ENCODE results near the gene RAC2.

Gene RAC2

DNA sequence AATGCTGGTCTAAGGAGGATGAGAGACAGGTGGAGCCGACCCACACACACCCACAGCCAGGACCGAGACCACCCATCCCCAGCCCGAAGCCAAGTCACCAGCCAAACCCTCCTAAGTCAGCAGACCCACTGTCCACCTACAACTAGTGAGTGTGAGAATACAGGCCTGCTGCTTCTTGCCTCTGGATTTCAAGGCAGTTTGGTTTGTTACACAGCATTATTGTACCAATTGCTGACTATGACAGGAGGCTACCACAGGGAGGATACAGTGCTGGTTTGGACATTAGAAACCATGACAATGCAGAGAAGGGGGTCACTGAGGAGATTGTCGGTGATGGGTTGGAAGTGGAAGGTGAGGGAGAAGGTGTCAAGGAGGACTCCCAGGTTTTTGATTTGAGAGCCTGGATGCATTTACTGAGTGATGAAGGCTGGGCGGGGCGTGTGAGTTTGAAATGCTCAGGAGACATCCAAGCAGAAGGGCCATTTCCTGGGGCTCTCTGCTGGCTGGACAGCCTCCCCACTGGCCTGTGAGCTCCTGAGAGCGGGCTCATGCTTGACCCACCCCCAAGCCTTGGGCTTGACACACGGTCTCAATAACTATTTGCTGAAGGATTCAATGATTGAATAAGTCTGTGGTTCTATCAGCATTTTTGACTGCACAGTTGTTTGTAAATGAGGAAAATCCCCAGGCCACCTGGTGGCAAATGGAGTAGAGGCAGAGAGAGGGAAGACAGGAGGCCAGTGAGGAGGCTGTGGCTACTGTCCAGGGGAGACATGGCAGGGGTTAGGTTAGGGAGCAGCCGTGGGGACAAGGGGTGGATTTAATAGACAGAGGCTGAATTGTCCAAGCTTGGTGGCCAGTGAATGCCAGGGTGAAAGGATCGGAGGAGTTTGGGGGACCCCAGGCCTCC is 22.4 kb downstream of the RAC2 start:
- DNase-seq (ENCODE audit: insufficient read length) = no peak
- TF ChIP-seq TAF1 (IDR thresholded peaks at IDR 0.05; ENCODE audit: borderline replicate concordance, low read depth, low read length) = no peak
- TF ChIP-seq POLR2AphosphoS5 (IDR thresholded peaks at IDR 0.05; ENCODE audit: low read depth, low read length) = no peak
- TF ChIP-seq POLR2A (IDR thresholded peaks at IDR 0.05; ENCODE audit: low read depth, low read length) = no peak
- peak; percentile 58 for FAIRE-seq

DNA sequence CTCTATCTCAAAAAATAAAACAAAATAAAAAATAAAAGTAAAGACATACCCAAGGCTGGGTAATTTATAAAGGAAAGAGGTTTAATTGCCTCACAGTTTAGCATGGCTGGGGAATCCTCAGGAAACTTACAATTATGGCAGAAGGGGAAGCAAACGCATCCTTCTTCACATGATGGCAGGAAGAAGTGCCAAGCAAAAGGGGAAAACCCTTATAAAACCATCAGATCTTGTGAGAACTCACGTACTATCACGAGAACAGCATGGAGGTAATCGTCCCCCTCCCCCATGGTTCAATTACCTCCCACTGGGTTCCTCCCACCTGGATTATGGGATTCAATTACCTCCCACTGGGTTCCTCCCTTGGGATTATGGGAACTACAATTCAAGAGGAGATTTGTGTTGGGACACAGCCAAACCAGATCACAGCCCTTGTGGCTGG is 23.5 kb downstream of the RAC2 start:
- no peak for DNase-seq (ENCODE audit: insufficient read length)
- no peak for FAIRE-seq
- TF ChIP-seq TAF1 (IDR thresholded peaks at IDR 0.05; ENCODE audit: borderline replicate concordance, low read depth, low read length) (no peak; the same call in 1 of the 2 replicates), POLR2AphosphoS5 (IDR thresholded peaks at IDR 0.05; ENCODE audit: low read depth, low read length) (peak; percentile 78), POLR2A (IDR thresholded peaks at IDR 0.05; ENCODE audit: low read depth, low read length) (peak; percentile 82)

DNA sequence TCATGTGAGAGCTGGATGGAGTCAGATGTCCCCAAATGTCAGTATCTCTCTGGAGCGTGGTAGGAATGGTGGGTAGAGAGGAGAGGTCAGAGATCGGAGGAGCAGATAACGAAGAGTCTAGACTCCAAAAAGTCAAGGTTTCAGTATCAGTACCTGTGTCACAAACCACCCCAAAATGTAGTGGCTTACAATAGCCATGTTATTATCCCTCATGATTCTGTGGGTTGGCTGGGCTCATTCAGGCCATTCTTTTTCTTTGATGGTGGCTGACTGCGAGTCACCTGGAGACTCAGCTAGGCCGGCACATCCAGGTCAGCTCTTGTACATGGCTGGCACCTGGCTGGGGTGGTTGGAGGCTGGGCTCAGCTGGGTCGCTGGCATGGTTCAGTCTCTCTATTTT is 24.5 kb downstream of the RAC2 start:
- FAIRE-seq (no peak), DNase-seq (ENCODE audit: insufficient read length) (no peak)
- TF ChIP-seq POLR2AphosphoS5 (IDR thresholded peaks at IDR 0.05; ENCODE audit: low read depth, low read length) (no peak), POLR2A (IDR thresholded peaks at IDR 0.05; ENCODE audit: low read depth, low read length) (0 out of 2 replicates have a peak, but pooled peaks have one; percentile 19), TAF1 (IDR thresholded peaks at IDR 0.05; ENCODE audit: borderline replicate concordance, low read depth, low read length) (no peak)

DNA sequence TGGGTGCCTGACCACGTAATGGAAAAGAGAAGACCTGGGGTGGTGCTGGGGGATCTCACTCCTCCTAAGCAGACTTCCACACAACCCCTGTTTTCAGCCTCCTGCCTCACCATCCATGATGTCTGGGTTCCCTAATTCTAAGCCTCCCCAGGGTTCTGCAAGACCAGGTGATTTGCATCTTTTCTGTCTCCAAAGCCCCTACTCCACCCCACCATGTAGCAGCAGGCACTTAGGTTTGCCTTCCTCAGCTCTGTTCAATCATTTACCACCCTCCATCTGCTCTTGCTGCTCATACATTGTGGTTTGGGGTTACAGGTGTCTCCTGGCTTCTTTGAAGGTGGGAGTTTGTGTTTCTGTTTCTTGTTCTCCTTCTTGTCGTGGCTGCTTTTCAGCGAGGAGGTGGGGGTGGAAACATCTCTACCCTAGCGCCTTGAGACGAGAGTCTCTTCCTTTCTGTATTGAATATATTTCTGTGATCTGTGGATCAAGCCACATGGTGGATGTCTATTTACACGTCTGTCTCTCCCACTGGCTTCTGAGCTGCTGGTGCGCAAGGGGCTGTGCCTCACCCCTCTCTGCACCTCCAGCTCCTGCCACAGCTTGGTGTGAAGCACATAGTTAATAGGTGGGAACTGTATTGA is 25.2 kb downstream of the RAC2 start:
- DNase-seq (ENCODE audit: insufficient read length) (peak; percentile 67), FAIRE-seq (peak; percentile 99)
- no peak for TF ChIP-seq TAF1 (IDR thresholded peaks at IDR 0.05; ENCODE audit: borderline replicate concordance, low read depth, low read length)
- no peak for TF ChIP-seq POLR2AphosphoS5 (IDR thresholded peaks at IDR 0.05; ENCODE audit: low read depth, low read length)
- peak; percentile 11; the same call in 1 of the 2 replicates for TF ChIP-seq POLR2A (IDR thresholded peaks at IDR 0.05; ENCODE audit: low read depth, low read length)

DNA sequence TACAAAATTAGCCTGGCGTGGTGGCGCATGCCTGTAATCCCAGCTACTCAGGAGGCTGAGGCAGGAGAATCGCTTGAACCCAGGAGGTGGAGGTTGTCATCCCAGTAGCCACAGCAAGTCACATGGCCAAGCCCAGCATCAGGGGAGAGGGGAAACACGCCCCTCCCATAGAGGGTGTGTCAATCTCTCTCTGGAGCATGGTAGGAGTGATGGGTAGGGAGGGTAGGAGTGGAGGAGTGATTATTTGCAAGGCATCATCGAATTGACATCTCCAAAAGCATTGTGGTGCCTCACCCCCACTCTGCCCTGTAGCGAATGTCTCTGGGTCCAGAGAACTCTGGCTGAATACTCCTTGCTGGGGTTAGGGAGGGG is 25.7 kb downstream of the RAC2 start:
- no peak for TF ChIP-seq POLR2AphosphoS5 (IDR thresholded peaks at IDR 0.05; ENCODE audit: low read depth, low read length)
- no peak for TF ChIP-seq TAF1 (IDR thresholded peaks at IDR 0.05; ENCODE audit: borderline replicate concordance, low read depth, low read length)
- no peak for TF ChIP-seq POLR2A (IDR thresholded peaks at IDR 0.05; ENCODE audit: low read depth, low read length)
- FAIRE-seq (no peak), DNase-seq (ENCODE audit: insufficient read length) (no peak)

DNA sequence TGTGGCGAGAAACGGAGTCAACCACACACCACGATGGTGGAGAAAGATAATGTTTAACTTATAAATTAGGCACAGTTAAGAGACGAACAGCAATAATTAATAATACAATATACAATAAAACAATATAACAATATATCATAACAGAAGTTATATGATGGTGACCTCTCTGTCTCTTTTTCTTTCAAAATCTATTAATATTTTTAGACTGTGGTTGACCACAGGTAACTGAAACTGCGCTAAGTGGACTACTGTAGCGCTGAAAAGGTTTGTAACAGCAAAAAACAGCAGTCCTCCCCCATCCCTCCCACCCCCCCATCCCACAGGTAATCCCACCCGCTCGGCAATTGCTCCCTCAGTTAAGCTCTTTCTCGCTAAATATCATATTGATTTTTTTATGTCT is 28.2 kb downstream of the RAC2 start:
- FAIRE-seq = no peak
- DNase-seq (ENCODE audit: insufficient read length) = no peak
- no peak for TF ChIP-seq TAF1 (IDR thresholded peaks at IDR 0.05; ENCODE audit: borderline replicate concordance, low read depth, low read length)
- TF ChIP-seq POLR2A (IDR thresholded peaks at IDR 0.05; ENCODE audit: low read depth, low read length) = no peak
- TF ChIP-seq POLR2AphosphoS5 (IDR thresholded peaks at IDR 0.05; ENCODE audit: low read depth, low read length) = no peak

DNA sequence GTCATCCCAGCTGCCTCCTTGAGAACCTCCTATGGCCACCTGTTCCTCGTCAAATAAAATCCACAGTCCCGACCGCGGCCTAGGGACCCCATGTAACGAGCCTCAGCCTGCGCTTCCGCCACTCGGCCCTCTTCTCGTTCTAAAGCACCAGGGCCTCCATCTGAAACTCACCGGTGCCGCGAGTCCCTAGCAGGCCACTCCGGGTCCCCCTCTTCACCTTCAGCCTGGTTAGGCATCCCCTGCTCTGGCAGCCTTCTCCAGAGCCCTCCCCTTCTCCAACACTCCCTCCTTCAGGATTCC is 29.4 kb downstream of the RAC2 start:
- DNase-seq (ENCODE audit: insufficient read length) (no peak), FAIRE-seq (no peak)
- TF ChIP-seq TAF1 (IDR thresholded peaks at IDR 0.05; ENCODE audit: borderline replicate concordance, low read depth, low read length) (no peak), POLR2A (IDR thresholded peaks at IDR 0.05; ENCODE audit: low read depth, low read length) (no peak), POLR2AphosphoS5 (IDR thresholded peaks at IDR 0.05; ENCODE audit: low read depth, low read length) (no peak)

DNA sequence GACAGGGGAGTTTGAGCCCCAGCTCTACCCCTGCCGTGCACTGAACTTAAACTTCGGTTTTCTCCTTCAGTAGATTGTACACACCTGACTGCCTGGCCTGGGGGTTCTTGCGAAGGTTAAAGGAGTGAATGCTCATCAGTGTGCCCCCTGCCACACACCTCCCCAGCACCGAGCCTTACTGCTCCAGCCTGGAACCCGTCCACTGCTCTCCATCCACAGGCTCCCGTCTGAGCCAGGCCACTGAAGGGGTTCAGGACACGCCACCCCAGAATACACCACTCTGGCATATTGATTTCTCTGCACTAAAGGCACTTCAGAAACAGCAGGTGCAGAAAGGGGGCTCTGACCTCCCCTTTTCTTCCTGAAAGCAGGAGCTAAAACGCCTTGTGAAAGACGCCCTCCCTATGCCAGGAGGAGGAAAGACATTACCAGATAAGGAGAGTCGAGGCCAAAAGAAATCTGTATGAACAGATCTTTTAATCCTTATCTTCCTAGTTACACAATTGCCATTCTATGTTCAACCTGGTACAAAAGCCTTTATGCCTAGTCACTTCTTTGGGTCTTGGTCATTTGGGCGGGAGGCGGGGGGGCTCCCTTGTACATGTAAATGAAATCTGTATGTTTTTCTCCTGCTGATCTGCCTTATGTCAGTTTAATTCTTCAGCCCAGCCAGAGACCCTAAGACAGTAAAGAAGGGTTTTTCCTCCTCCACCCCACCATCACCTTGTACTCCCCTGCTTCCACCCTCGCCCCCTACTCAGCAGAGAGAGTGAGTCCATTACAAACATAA is 29.9 kb downstream of the RAC2 start:
- no peak for TF ChIP-seq TAF1 (IDR thresholded peaks at IDR 0.05; ENCODE audit: borderline replicate concordance, low read depth, low read length)
- no peak for TF ChIP-seq POLR2A (IDR thresholded peaks at IDR 0.05; ENCODE audit: low read depth, low read length)
- no peak for TF ChIP-seq POLR2AphosphoS5 (IDR thresholded peaks at IDR 0.05; ENCODE audit: low read depth, low read length)
- no peak for FAIRE-seq

DNA sequence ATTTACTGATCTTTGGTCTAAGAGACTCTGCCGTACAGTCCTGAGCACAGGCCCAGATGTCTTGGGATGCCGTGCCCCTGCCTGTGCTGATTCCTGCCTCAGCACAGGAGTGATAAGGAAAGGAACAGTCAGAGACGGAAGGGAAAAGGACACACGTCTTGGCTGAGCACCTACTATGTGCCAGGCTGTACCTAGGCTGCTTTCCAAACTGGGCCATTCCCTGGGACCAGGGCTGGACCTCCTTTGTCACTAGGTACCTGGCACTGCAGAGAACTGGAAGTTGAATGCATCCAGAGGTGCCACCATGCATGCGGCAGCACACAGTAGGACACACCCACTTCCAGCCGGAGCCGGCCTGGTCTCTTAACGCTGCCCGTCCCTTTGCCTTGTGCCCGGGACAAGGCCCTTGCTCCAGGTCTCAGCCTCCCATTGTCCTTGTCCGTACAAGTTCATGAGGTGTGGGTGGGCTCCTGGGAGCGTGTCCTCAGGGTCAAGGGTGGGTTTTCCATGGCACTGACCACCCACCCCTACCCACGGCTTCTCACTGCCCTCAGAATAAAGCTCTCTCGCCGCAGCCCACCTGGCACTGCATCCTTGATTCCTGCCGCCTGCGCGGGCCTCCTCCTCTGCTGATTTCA is 30.7 kb downstream of the RAC2 start:
- FAIRE-seq (no peak), DNase-seq (ENCODE audit: insufficient read length) (no peak)
- TF ChIP-seq POLR2AphosphoS5 (IDR thresholded peaks at IDR 0.05; ENCODE audit: low read depth, low read length) (no peak), TAF1 (IDR thresholded peaks at IDR 0.05; ENCODE audit: borderline replicate concordance, low read depth, low read length) (no peak), POLR2A (IDR thresholded peaks at IDR 0.05; ENCODE audit: low read depth, low read length) (no peak)

More for the DNA sequence above, 29.9 kb downstream of the RAC2 start:
- DNase-seq (ENCODE audit: insufficient read length) = no peak

DNA sequence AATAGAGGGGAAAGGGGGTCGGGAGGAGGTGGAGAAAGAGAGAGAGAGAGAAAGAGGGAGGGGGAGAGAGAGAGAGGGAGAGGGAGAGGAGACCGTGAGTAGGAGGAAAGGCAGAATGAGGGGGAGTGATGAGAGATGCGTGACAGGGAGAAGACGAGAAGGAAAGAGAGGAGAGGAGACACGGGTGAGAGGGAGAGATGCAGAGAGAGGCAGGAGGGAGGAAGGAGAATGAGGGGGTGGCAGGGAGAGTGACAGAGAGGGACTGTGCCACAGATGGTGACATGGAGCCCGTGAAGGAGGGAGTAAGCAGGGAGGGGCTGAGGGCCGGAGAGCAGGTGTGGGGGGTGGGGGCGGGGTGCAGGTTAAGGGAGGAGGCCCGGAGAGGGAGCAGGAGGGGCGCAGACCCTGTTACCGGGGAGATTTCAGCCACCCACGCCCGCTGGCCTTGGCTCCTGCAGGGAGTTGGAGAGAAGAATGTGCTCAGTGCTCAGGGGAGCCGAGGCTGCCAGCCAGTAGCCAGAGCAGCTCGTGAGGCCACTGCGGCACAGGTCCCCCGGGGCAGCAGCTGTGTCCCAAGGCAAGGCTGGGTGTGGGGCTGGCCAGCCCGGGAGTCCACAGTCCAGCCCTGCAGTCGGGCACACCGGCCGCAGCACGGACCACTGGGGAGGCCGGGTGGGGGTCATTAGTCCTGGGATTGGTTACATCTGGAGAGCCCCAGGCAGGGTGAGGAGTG is 31.7 kb downstream of the RAC2 start, which contains the start of gene SSTR3:
TSS of gene SSTR3 (minus strand) at position 304 of the 733 bp plus-strand sequence. CDS start 4,674 bp downstream, outside the sequence.
- DNase-seq (ENCODE audit: insufficient read length) (no peak), FAIRE-seq (no peak)
- TF ChIP-seq POLR2AphosphoS5 (IDR thresholded peaks at IDR 0.05; ENCODE audit: low read depth, low read length) = no peak
- no peak for TF ChIP-seq POLR2A (IDR thresholded peaks at IDR 0.05; ENCODE audit: low read depth, low read length)
- no peak for TF ChIP-seq TAF1 (IDR thresholded peaks at IDR 0.05; ENCODE audit: borderline replicate concordance, low read depth, low read length)
